NT2/D1 (cell line): Measurements from ENCODE around the gene GLI1.

ENCODE experiments used
- SUZ12 ChIP-seq: IDR thresholded peaks from 2 replicates; pipeline ENCODE4 v1.6.1; 2011; ENCODE audit not compliant: insufficient read length, insufficient read depth; ENCODE audit errors: extremely low read depth
- YY1 ChIP-seq: IDR thresholded peaks from 2 replicates; pipeline ENCODE4 v1.6.1; 2011; ENCODE audit not compliant: insufficient read length, insufficient read depth
- ZNF274 ChIP-seq: IDR thresholded peaks from 2 replicates; pipeline ENCODE4 v1.6.1; 2011; ENCODE audit warnings: mild to moderate bottlenecking, low read depth, low read length

GRCh38 chr12:57454566-57455373 is 4.8 kb upstream of the GLI1 start, which contains the start of gene INHBE:
- TF ChIP-seq YY1 (no peak), SUZ12 (no peak), ZNF274 (no peak)
